Measurements from ENCODE around the gene TMEM181. TPM values are rescaled to one million over a fixed set of nuclear protein-coding genes. Genes with fewer than 3 reads are reported as not detected.
A peak's percentile ranks its signal among the peaks of the same experiment; 100 is the strongest.

Gene TMEM181
- total and polyA plus RNA-seq, 2 of the 13 experiments (the other 11 are each of a cell fraction or from before 2014, with no cell fraction given), result 59.1 to 108 TPM

DNA sequence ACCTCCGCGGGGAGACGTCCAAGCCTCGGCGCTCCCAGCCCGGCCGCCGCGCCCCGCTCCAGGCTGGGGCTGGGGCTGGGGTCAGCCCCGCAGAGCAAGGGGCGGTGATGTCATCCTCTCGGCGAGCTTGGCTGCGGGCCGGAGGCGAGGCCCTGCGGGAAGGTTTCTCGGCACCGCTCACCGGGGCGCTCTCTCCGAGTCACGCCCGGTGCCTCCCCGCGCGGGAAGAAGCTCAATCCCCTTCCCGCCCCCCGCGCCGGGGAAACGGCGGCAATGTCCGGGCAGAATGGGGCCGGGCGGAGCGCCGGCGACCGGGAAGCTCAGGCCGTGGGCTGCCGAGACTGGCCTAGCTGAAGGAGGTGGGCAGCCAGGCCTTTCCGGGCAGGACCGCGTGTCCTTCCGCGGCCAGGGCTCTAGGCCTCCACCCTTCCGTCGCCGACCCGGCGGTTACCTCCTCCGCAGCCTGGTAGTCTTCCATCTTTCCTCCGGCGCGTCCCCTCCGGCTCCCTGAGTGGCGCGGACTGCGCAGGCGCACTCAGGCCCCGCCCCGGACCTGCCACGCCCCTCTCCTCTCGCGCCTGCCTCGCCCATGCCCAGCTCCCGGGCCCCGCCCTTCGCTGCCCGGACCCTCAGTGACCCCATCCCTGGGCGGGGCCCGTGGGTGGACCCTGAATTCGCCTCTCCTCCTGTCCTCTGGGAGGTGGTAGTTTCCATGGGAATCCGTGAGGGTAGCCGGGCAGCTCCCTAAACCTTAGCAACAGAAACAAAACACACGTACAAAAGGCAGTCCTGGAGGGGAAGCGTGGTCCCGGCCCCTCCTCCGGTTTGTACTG, 84.6 kb downstream of the TMEM181 start, which contains the start of gene DYNLT1 (continued):
- TF ChIP-seq RBM39 (IDR thresholded peaks at IDR 0.05; ENCODE audit: low read depth, low read length, poor library complexity, severe bottlenecking) (peak; percentile 97), NFYC (CRISPR knock-in tag; IDR thresholded peaks at IDR 0.05) (no peak), FOXK1 (CRISPR knock-in tag; IDR thresholded peaks at IDR 0.05; ENCODE audit: borderline replicate concordance, low read depth) (peak; percentile 80; the same call in 1 of the 2 replicates), ZFP41 (CRISPR knock-in tag; IDR thresholded peaks at IDR 0.05; ENCODE audit: borderline replicate concordance) (peak; percentile 88; the same call in 1 of the 2 replicates), PHF20 (CRISPR knock-in tag; IDR thresholded peaks at IDR 0.05) (peak; percentile 71), FIP1L1 (IDR thresholded peaks at IDR 0.05; ENCODE audit: borderline replicate concordance, insufficient read depth, low read depth, low read length) (no peak), HNRNPK (IDR thresholded peaks at IDR 0.05; ENCODE audit: low read depth, low read length, poor library complexity, severe bottlenecking) (peak; percentile 48), FOSL1 (CRISPR knock-in tag; IDR thresholded peaks at IDR 0.05; ENCODE audit: borderline replicate concordance) (no peak), ZNF510 (CRISPR knock-in tag; IDR thresholded peaks at IDR 0.05; ENCODE audit: low read depth) (0 out of 2 replicates have a peak, but pooled peaks have one; percentile 60), PTBP1 (IDR thresholded peaks at IDR 0.05; ENCODE audit: low read depth, low read length, poor library complexity, severe bottlenecking) (no peak), KAT7 (CRISPR knock-in tag; IDR thresholded peaks at IDR 0.05; ENCODE audit: borderline replicate concordance) (peak; percentile 99; the same call in 1 of the 2 replicates), KDM6A (CRISPR knock-in tag; IDR thresholded peaks at IDR 0.05; ENCODE audit: low read depth) (no peak), ZNF891 (CRISPR knock-in tag; IDR thresholded peaks at IDR 0.05) (peak; percentile 85), THAP11 (CRISPR knock-in tag; IDR thresholded peaks at IDR 0.05) (peak; percentile 72)
- TF ChIP-seq, protein P1, sequence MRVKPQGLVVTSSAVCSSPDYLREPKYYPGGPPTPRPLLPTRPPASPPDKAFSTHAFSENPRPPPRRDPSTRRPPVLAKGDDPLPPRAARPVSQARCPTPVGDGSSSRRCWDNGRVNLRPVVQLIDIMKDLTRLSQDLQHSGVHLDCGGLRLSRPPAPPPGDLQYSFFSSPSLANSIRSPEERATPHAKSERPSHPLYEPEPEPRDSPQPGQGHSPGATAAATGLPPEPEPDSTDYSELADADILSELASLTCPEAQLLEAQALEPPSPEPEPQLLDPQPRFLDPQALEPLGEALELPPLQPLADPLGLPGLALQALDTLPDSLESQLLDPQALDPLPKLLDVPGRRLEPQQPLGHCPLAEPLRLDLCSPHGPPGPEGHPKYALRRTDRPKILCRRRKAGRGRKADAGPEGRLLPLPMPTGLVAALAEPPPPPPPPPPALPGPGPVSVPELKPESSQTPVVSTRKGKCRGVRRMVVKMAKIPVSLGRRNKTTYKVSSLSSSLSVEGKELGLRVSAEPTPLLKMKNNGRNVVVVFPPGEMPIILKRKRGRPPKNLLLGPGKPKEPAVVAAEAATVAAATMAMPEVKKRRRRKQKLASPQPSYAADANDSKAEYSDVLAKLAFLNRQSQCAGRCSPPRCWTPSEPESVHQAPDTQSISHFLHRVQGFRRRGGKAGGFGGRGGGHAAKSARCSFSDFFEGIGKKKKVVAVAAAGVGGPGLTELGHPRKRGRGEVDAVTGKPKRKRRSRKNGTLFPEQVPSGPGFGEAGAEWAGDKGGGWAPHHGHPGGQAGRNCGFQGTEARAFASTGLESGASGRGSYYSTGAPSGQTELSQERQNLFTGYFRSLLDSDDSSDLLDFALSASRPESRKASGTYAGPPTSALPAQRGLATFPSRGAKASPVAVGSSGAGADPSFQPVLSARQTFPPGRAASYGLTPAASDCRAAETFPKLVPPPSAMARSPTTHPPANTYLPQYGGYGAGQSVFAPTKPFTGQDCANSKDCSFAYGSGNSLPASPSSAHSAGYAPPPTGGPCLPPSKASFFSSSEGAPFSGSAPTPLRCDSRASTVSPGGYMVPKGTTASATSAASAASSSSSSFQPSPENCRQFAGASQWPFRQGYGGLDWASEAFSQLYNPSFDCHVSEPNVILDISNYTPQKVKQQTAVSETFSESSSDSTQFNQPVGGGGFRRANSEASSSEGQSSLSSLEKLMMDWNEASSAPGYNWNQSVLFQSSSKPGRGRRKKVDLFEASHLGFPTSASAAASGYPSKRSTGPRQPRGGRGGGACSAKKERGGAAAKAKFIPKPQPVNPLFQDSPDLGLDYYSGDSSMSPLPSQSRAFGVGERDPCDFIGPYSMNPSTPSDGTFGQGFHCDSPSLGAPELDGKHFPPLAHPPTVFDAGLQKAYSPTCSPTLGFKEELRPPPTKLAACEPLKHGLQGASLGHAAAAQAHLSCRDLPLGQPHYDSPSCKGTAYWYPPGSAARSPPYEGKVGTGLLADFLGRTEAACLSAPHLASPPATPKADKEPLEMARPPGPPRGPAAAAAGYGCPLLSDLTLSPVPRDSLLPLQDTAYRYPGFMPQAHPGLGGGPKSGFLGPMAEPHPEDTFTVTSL (CRISPR knock-in tag; IDR thresholded peaks at IDR 0.05; ENCODE audit: borderline replicate concordance), result peak; percentile 60; the same call in 1 of the 2 replicates
- TF ChIP-seq, protein P2, sequence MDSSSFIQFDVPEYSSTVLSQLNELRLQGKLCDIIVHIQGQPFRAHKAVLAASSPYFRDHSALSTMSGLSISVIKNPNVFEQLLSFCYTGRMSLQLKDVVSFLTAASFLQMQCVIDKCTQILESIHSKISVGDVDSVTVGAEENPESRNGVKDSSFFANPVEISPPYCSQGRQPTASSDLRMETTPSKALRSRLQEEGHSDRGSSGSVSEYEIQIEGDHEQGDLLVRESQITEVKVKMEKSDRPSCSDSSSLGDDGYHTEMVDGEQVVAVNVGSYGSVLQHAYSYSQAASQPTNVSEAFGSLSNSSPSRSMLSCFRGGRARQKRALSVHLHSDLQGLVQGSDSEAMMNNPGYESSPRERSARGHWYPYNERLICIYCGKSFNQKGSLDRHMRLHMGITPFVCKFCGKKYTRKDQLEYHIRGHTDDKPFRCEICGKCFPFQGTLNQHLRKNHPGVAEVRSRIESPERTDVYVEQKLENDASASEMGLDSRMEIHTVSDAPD (CRISPR knock-in tag; IDR thresholded peaks at IDR 0.05), result peak; percentile 40; the same call in 1 of the 2 replicates
- TF ChIP-seq, protein P3, sequence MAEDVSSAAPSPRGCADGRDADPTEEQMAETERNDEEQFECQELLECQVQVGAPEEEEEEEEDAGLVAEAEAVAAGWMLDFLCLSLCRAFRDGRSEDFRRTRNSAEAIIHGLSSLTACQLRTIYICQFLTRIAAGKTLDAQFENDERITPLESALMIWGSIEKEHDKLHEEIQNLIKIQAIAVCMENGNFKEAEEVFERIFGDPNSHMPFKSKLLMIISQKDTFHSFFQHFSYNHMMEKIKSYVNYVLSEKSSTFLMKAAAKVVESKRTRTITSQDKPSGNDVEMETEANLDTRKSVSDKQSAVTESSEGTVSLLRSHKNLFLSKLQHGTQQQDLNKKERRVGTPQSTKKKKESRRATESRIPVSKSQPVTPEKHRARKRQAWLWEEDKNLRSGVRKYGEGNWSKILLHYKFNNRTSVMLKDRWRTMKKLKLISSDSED (CRISPR knock-in tag; IDR thresholded peaks at IDR 0.05), result no peak

Measured in HepG2 (cell line).